AML-193 (cell line): Measurements from ENCODE around the gene IQCN.
"Not testable (repeated sequence)": the region's sequence is repeated elsewhere in the genome, so short reads cannot be mapped to it uniquely, and the experiment has no call there.

Experiments
- DNase-seq, 2 experiments: peaks; one replicate each; lab custom pipeline; 2025; lab: John Stamatoyannopoulos, UW

The IQCN gene

GRCh38 chr19:18230941-18231734 is 43.1 kb downstream of the IQCN start:
- DNase-seq = no peak

GRCh38 chr19:18229915-18230314 is 44.3 kb downstream of the IQCN start:
- DNase-seq = no peak

- DNase-seq = no peak
Measured at GRCh38 chr19:18229474-18229873, 44.8 kb downstream of the IQCN start.

- no peak for DNase-seq
Measured at GRCh38 chr19:18227781-18228271, 46.4 kb downstream of the IQCN start.

- DNase-seq = no peak
Measured at GRCh38 chr19:18226956-18227780, 47.1 kb downstream of the IQCN start.

GRCh38 chr19:18225702-18226468 is 48.4 kb downstream of the IQCN start, which contains the start of gene PDE4C:
Gene PDE4C (minus strand): TSS chr19:18226438. CDS start chr19:18226415, 23 bp downstream.
- DNase-seq = no peak

- no peak for DNase-seq
Measured at GRCh38 chr19:18225355-18225701, 48.9 kb downstream of the IQCN start.

- DNase-seq = no peak
Measured at GRCh38 chr19:18224525-18225354, 49.5 kb downstream of the IQCN start.

GRCh38 chr19:18223860-18224524 is 50.3 kb downstream of the IQCN start:
- no peak for DNase-seq

- no peak for DNase-seq
Measured at GRCh38 chr19:18221815-18222725, 52.2 kb downstream of the IQCN start.

GRCh38 chr19:18220632-18221275 is 53.5 kb downstream of the IQCN start:
- no peak for DNase-seq

- no peak for DNase-seq
Measured at GRCh38 chr19:18219911-18220631, 54.2 kb downstream of the IQCN start.

- no peak for DNase-seq
Measured at GRCh38 chr19:18218600-18218999, 55.7 kb downstream of the IQCN start.

- no peak for DNase-seq
Measured at GRCh38 chr19:18218159-18218558, 56.1 kb downstream of the IQCN start.

- no peak for DNase-seq
Measured at GRCh38 chr19:18216789-18217188, 57.5 kb downstream of the IQCN start.

GRCh38 chr19:18214779-18215433 is 59.3 kb downstream of the IQCN start:
- DNase-seq = no peak

GRCh38 chr19:18211683-18212082 is 62.6 kb downstream of the IQCN start:
- no peak for DNase-seq

GRCh38 chr19:18209912-18210311 is 64.3 kb downstream of the IQCN start:
- DNase-seq = not testable (repeated sequence)
